SH-SY5Y (cell line): ENCODE measurements around the gene FBXW12.

Source experiments
- GATA2 ChIP-seq: IDR thresholded peaks from 2 replicates; pipeline ENCODE4 v1.6.1; 2011; ENCODE audit warnings: mild to moderate bottlenecking, low read depth, low read length
- GATA3 ChIP-seq: IDR thresholded peaks from 2 replicates; pipeline ENCODE4 v1.6.1; 2011; ENCODE audit warnings: low read depth, mild to moderate bottlenecking, low read length, moderate library complexity

The FBXW12 gene

DNA sequence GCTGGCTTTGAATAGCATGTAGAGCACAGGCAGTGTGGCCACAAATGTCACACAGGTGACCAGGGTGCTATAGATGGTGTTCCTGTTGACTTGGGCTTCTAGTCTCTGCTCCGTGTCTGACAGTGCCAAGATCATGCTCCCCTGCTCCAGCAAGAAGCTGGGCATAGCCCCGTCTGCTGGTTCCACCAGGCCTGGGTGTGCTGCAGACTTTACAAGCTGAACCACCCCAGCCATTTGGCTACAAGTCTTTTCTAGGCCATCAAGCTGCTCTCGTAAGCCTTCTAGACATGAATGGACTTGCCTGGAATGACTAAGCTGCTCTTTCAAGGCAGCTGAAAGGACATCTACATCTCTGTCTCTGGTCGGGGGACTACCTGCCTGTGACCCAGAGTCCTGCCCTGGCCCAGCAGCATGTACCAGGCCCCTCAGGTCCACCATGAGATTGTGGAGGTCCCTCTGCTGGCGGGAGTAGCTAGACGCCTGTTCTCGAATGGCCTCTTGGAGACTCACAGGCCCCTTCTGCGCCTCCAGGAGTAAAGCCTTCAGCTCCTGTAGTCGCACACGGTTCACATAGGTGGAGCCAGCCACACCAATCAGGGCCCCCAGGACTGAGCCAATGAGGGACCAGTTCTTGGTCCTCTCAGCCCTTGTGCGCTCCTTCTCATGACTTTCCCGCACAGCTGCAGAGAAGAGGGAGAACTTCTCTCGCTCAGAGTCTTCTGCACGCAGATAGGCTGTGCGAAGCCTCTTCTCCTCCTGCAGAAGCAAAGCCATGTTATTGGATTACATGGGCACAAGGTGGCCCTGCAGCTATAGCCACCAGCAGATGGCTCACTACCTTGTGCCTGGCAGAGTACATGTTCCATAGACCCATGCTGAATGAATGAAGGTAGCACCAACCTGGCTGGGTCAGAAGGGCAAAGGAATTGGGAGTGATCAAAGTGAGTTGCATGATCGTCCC lies 60.7 kb downstream of the FBXW12 start:
- TF ChIP-seq GATA2, result no peak
- no peak for TF ChIP-seq GATA3

DNA sequence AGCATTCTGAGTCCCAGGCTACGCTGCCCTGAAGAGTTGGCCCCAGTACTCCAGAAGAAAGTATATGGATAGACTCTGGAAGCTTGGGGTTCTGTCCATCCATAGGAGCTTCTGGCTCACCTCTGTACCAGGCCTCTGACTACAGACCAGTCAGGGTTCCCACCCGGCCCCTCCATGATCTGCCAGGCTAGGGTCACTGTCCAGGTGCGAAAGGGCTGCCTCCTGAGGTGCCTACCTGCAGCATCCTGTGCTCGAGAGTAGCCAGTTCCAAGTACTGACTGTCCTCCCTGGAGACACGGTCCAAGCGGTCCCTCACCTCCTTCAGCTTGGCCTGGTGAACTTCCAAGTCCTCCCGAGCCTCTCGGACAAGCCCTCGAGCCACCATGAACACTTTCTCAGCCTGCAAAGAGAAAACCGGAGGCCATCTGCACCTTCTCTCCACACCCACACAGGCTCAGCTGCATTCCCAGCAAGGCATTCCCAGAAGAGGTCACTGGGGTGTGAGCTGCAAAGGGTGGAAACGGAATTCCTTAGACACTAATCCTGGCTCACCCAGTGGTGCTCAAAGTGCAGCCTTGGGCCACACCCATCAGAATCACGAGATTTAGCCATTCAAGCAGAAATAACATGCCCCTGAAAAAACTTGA lies 61.6 kb downstream of the FBXW12 start:
- TF ChIP-seq GATA2 (no peak), GATA3 (no peak)

DNA sequence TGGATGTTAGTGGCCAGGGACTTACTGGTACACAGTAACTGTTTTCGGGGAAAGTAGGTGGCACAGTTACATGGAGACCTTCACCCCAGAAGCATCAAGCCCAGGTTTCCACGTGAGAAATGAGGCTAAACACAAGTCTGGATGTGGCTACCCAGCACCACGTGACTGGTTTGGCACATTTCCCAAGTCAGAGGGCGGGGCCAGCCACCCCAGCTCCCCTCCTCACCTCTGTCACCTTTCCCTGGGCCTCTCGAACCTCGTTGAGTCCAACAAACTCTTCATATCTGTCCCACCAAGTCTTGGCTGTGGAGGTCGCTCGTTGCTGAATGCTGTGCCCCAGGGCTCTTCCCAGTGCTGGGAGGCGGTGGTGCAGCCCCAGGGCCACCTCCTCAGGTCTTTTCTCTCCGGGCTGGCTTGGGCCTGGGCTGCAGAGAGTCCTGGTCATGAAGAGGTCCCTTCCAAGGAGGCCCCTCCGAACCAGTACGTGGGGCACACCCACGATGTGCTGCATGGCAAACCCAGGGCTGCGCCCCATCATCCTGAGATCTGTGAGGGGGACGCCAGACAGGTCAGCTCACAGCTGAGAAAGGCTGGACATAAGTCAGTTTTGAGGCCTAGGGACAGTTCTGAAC lies 62.7 kb downstream of the FBXW12 start:
- TF ChIP-seq GATA2, result no peak
- no peak for TF ChIP-seq GATA3

DNA sequence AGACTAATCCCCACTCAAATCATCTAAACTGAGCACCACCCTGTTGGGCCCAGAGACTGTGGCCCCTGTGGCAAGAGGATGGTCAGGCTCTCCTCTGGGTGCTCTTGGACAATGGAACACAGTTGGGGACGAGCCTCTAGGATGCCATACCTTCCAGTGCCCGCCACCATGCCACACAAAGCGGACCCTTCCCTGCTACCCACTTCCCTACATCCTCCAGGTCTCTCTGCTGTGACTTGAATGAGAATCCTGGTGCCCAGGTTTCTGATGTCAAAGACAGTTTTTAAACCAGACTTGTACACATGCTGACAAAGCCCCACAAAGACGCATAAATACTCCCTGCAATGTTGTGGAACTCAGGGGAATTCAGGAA lies 63.2 kb downstream of the FBXW12 start:
- TF ChIP-seq GATA2 (no peak), GATA3 (no peak)

DNA sequence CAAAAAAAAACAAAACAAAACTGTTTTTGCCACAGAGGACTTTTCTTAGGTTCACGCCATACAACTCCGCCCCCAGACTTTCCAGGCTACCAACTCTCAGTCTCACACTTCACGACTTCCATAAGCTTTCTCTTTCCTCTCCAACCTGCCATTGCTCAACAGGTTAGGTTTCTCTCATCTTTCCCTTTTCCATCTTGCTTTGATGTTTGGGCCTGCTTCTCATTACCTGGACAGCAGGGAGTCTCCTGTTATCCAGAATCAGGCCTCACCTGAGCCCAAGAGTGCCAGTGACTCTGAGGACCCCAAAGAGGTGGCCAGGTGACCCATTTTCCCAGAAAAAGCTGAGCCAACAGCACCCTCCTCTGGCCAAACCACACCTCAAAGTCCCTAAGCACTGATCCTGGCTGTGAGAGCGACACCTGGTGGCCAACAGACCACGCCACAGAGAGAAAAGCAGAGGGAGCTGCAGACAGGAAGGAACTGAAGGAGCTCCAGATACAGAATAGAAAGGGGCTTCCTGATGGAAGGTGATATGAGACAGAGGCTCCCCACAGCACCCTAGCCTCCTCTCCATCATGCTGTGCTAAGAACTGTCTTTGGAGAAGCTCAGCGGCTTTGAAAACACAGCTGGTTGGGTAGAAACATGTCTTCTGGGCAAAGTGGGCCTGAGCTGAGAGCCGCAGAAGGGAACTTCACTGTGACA lies 63.9 kb downstream of the FBXW12 start:
- TF ChIP-seq GATA3 (no peak), GATA2 (no peak)

DNA sequence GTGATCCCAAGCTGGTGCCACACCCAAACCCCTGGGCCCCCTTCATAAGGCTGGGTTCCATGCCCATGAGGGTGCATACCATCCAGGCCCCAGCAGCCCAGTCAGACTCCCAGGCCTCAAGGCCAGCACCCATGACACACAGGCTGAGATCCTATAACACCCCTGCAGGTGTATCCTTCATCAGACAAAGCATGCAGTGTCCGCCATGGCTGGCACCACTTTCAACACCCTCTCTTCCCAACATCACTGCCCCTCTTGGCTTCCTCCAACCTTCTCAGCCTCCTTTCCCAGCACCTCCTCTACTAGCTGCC lies 64.4 kb downstream of the FBXW12 start:
- TF ChIP-seq GATA3 (no peak), GATA2 (no peak)

DNA sequence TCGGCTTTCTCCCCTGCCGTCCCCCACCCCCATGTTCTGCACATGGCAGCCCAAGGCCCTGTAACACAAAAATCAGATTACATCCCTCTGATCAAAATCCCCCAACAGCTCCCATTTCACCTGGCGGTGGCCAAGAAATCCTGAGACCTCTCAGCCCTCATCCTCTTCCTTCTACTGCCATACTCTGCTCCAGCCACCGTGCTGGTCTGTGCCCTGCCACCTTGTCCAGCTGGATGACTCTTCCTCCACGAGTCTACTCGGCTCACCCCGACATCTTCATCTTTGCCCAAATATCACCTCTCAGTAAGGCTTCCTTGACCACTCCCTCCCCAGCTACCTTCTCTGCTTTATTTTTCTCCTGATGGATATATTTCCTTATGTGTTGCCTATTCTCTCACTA lies 64.8 kb downstream of the FBXW12 start:
- TF ChIP-seq GATA2 (no peak), GATA3 (no peak)

DNA sequence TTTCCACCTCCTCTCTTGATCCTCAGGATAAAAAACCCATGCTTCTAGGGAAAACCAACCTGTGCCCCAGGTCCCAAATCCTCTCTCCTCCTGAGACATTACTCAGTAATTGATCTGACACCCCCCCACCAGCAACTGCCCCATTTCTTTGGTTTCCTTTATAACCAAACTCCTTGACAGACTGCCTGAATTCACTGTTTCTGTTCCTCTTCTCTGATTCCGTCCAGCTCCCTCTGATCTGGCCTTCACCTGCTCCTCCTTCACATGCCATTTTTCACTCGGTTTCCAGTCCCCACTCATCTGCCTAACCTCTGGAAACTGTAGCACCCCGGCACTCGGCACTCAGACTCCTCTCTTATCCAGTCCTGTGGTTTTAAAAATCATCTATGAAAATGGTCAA lies 65.8 kb downstream of the FBXW12 start:
- no peak for TF ChIP-seq GATA2
- no peak for TF ChIP-seq GATA3

DNA sequence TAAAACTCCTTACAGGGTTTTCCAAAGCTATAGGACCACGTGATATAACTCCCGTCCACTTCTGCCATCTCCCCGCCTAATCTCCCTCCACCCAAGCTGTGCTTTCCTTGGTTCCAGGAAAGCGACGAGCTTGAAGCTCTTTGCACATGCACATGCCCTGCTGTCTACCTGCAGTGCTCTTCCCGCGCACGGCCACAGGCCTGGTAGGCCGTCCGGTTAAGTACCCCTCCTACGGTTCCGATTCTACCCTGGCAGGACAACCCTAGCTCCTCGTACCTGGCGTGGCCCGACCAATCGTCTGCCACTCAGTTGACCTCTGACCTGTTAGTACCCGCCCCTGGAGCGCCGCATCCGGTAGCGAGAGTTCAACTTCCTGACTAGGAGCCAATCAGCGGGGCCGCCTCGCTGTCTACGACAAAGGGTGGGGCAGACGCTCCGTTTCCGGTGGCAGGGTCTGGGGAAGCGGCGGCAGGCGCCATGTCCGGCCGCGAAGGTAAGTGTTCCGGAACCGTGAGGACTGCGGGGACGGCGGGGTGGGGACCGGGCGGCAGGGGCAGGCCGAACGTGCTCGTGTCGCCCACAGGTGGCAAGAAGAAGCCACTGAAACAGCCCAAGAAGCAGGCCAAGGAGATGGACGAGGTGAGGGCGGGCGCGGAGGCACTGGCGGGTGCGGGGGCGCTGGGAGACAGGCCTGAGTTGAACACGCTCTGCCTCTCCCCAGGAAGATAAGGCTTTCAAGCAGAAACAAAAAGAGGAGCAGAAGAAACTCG lies 68.0 kb downstream of the FBXW12 start, which contains the start of the genes CCDC51 and TMA7:
TSS of gene CCDC51 (minus strand) at position 300 of the 770 bp plus-strand sequence. CDS start 4,991 bp downstream, outside the sequence.
TSS of gene TMA7 (plus strand) at position 438 of the 770 bp plus-strand sequence. CDS start at position 478, 40 bp downstream.
- TF ChIP-seq GATA3, result no peak
- peak; percentile 61 for TF ChIP-seq GATA2

DNA sequence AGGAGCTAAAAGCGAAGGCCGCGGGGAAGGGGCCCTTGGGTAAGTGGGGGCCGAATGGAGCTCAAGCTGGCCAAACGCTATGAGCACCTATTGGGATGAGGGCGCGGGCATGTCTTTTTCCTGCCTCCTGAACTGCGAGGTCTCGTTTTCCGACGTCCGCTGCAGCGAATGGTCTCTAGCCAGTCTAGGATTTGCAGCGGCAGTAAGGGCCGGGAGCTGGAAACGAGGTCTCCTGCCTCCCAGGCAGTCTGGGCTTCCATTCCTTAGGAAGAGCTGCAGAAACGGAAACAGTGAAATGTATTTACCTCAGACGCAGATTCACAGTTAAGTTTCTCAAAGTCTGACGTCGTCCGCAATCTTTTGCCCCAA lies 68.6 kb downstream of the FBXW12 start:
- no peak for TF ChIP-seq GATA2
- TF ChIP-seq GATA3, result no peak

DNA sequence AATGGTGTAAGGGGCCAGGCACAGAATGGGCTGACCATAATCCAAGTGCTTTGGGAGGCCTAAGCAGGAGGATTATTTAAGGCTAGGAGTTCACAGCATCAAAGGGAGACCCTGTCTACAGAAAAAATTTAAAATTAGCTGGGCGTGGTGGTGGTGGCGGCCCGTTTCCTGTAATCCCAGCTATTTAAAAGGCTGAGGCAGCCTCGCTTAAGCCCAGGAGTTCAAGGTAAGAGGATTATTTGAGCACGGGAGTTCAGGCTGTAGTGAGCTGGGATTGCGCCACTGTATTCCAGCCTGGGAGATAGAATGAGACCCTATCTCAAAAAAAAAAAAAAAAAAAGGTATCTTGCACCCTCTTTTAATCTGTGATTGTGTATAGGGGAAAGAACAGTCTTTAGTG lies 69.9 kb downstream of the FBXW12 start:
- TF ChIP-seq GATA3, result no peak
